Cardiac septum (tissue), 1 donor: ENCODE measurements around the gene HOXB3. TPM values are rescaled to one million over a fixed set of nuclear protein-coding genes. Genes with fewer than 3 reads are reported as not detected.

Experiments used
- DNase-seq: peaks from one replicate; pipeline ENCODE4 v3.0.0-alpha.2; 2020; ENCODE audit warnings: low spot score
- intact Hi-C: fragments of 100-400 bp; cut with DNase I; formaldehyde crosslinking; loops from one replicate; pipeline ENCODE4 v1.14.0; 2022
- total RNA-seq: library from RNA; stranded (reverse); fragmentation: NEBNext Ultra II Directional; extraction: Animal tissue kit (Norgen Biotek cat#: 25700); gene quantifications from one replicate; pipeline ENCODE4 v1.2.1, GENCODE V29; 2021
- donor health status: DM: no; HTN: no; CAD: no.

The HOXB3 gene
- total RNA-seq, 1 donor from 2014 or later: 4.2 TPM

DNA sequence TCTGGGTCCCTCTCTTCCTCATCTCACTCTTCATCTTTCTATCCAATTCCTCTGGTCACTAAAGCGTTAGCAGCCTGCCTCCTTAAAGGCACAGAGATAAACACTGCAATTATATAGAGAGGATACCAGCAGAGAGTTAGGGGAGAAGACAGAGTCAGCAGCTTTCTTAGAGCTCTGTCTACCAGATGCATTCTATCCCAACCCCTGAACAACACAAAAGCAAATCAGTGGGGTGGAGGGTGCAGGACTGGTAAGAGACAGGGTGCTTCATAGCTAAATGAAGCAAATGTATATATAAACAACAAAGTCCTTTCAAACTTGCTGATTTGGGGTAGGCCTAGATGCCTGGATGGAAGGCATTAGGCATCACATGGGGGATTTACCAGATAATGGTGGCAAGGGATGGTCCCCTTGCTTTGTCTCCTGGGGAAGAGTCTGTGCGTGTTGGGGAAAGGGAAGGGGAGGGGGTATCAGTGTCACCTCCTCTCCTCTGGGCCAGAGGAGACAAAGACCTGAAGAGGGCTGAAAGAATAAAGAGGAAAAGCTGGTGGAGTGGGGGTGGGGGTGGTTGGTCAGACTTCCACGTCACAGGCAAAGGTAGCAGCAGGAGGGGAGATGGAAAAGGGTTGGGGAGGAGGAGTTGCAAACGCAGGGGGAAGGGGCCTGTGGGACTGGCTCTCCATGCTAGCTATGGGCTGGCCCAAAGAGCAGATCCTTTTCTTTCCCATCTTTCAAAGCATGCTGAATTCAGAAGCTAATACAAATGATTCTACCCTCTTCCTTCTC, 23.9 kb downstream of the HOXB3 start:
- DNase-seq: no peak
- intact Hi-C loops: no loop called here

DNA sequence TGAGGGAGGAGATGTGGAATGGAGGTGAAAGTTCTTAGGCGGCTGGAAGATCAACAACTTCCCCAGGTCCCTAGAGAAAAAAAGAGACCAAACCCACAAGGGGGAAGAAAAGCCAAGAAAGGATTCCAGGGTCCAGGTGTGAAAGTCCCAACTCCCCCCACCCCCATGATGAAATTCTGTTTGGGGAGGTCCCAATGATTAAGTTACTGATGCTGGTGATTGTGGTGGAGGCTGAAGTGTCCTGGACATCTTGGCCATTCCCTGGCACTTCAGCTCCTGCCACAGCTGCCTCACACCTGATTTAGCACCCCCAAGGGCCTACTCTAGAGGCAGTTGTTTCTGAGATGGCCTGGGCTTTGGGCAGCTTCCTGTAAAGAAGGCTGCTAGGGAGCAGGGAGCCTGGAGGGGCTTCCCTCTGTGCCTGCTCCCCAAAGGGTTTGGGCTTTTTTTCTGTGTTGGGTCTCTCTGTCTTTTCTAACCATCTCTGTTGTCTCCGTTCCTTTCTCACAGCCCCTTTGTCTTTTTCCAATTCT, 25.0 kb downstream of the HOXB3 start:
- intact Hi-C loops: no loop called here
- no peak for DNase-seq

DNA sequence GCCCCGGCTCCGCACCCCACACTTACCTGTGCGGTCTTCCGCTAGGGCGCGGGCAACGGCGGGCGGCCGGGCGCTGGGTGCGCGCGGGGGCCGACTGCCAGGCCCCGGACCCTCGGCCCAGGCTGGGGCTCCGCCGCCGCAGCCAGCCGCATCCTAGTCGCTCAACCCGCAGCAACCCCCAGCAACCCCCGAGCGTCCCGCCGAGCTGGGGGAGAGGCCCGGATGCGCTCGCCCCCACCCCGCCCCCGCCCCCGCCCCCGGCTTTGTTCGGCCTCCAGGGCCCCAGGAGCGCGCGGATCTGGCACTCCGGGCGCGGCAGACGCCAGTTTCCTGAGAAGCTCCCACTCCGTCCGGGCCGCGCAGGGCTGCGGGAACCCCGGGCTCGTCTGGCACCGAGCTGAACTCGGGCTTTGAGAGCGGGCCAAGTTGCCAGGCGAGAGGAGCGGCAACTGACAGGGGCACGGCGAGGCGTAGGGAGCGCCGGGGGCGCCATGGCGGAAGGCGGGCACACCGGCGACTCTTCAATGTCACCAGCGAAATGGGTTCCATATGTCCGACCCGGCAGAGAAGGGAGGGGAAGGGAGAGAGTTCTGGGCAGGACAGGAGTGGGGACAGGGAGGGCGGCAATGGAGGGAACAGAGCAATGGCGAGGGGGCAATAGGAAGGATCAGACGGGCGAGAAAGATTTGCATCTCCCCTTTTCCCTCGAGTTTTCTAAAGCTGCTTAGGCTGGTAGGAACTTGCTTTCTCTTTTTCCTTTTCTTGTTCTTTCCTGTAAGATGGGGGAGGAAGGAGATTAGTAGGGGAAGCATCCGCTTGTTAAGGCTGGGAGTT, 25.6 kb downstream of the HOXB3 start:
- intact Hi-C loops: no loop called here
- no peak for DNase-seq

GRCh38 chr17:48563867-48564187, 26.2 kb downstream of the HOXB3 start:
- no peak for DNase-seq
- intact Hi-C loops: no loop called here

GRCh38 chr17:48563385-48563838, 26.6 kb downstream of the HOXB3 start:
- DNase-seq: no peak
- intact Hi-C loops: no loop called here

DNA sequence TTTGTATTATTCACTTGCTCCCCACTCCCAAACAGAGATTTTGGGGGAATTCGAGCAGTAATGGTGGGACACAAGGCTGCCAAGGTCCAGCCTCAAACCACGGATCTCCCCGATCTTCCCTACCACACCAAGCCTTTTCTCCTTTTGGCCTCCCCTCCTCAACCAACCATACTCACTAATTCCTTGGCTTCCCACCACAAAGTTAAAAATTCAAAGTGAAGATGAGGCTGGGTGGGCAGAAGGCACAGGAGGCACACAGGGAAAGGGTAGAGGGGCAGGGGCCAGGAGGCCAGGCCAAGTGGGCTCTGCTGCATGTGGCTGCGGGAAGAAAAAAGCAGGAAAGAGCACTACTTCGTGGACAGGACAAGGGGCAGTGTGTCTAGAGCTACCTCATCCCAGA, 27.1 kb downstream of the HOXB3 start:
- intact Hi-C loops: no loop called here
- DNase-seq: no peak

DNA sequence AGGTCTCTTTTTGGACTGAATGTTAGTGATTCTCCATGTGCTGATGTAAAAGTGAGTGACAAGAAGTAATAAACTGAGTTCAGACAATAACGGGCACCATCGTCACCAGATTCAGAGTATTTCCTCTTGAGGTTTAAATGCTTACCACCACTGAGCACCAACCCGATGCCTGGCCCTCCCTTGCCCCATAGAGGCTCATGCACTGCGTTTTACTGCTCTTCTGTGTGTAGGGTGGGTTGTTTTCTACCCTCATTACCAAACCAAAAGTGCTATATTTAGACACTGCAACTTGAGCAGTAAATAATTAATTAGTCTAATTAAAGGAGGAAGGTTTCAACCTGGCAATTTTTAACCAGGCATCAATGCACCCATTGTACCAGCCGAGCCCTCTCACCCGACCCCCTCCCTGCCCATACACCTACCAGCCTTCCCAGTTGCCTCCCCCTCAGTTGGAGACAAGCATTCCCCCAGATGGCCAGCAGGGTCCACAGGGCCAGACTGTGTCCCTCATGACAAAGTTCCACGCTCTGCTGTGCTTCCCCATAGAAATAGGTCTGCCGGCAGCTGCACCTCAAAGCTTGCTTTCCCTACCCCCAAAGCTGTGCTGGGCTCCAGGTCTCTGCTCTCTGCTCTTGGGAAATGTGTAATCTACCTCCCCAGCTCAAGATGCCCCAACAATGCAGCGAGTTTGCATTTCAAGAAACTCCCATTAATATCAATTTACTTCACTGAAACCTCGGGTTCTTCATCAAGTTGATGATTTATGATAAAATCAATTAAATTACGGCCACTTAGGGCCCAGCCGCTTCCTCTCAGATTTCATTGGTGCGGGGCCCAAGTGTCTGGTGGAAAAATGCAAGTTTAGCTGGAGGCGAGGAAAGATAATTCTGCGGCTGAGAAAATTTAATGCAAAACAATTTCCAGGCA, 27.9 kb downstream of the HOXB3 start:
- DNase-seq: no peak
- intact Hi-C loops: no loop called here

DNA sequence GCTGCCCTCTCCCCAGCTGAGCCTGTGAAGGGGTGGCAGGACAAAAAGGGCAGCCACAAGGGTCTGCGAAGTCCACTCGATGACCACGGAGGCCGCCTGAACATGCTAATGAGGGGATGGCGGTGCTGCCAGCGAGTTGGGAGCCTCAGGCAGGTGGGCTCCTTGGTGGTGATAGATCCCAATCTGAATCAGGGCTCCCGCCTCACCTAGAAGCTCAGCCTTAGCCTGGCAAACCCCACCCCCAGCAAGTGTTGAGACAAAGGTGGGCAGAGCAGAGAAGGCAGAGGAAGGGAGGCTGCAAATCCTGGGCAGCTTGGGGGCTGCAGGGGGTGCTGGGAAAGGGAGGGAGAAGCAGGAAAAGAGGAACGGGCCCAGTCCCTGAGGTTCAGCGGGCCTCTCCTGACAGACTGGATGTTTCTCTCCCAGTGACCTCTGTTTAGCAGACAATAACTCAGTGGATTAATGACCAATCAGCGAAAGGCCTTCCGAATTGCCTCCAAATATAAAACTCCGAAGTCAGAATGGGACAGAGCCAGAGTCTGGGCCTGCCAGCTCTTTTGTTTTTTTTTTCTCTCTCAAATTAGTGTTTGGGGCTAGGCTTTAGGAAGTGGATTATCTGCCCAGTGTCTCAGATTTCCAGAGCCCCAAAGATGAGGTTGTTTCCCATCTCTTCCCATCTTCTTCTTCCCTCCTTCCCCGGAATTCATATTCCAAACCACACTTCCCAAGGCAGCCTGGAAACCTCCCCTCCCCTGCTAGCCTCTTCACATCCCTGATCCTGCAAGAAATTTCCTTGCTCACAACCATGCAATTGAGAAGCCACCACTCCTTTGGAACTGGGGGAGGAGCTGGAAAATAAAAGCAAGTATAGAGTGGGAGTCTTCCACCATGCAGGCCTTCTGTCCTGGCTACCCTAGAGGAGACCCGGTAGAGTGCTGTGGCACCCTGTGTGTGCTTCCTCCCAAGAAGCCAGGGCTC, 29.9 kb downstream of the HOXB3 start:
- intact Hi-C loops: no loop called here
- no peak for DNase-seq

GRCh38 chr17:48559122-48559839, 30.8 kb downstream of the HOXB3 start:
- no peak for DNase-seq

DNA sequence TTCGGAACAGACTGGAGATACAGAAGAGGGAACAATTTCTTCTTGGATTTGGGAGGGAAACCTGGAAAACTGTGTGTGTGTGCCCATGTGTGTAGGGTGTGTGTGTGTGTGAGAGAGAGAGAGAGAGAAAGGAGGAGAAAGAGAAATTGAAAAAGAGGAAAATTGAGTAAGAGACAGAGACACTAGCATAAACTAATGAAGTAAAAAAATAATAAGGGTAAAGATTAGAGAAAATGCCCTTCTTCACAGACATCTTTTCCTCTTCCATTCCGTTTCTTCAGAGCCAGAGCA, 31.3 kb downstream of the HOXB3 start:
- intact Hi-C loops: no loop called here
- DNase-seq: no peak

More at GRCh38 chr17:48559122-48559839, 30.8 kb downstream of the HOXB3 start:
- intact Hi-C loops: no loop called here

DNA sequence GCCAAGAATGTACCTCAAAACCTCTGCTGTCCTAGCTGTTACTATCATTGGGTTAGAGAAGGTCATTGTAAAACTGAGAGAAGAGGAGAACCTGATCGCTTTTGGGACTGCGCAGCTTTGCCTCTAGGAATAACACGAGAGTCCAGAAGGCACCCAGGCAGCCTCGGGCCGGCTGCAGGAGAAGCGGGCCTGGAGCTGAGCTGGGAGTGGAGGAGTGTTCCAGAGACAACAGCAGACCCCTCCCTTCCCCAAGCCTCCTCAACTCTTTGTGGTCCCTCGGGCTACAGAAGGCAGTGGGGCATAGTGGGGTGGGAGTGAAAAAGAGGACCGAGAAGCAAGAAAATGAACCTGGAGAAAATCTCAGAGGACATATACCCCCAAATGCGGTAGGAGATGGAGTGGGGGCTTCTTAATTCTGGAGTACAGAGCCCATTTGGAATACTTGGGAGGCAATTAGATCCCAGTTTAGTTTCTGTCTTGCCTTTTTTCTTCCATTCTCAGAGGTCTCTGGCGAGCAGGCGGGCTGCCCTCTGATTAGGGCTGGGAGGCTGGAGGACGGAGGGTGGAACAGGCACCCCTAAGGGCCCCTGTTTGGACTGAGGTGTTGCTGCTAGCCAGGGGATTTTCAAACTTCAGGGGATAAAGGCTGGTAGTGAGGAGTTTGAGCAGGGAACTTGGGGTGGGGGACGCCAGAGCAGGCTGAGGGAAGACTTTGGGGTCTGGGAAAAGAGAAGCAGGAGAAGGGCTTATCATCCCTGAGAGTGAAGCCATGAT, 31.8 kb downstream of the HOXB3 start:
- intact Hi-C loops: no loop called here
- no peak for DNase-seq

GRCh38 chr17:48556576-48557401, 33.3 kb downstream of the HOXB3 start:
- peak; percentile 6 for DNase-seq
- intact Hi-C loops: no loop called here

DNA sequence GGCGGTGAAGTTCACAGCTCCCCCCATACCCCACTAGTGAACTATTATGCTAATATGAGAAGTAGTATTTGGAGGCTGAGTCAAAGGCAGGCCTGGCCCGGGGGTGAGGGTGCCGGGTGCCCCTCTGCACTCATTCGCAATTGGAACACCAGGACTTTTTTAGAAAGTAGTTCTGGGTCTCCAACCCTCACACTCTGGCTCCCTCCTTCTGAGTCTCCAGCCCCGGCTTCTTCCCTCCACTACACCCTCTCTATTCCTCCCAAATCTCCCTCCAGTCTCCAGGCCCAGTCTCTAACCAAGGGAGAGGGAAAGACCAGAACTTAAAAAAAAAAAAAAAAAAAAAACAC, 33.8 kb downstream of the HOXB3 start:
- peak; percentile 55 for DNase-seq
- intact Hi-C loops: no loop called here

DNA sequence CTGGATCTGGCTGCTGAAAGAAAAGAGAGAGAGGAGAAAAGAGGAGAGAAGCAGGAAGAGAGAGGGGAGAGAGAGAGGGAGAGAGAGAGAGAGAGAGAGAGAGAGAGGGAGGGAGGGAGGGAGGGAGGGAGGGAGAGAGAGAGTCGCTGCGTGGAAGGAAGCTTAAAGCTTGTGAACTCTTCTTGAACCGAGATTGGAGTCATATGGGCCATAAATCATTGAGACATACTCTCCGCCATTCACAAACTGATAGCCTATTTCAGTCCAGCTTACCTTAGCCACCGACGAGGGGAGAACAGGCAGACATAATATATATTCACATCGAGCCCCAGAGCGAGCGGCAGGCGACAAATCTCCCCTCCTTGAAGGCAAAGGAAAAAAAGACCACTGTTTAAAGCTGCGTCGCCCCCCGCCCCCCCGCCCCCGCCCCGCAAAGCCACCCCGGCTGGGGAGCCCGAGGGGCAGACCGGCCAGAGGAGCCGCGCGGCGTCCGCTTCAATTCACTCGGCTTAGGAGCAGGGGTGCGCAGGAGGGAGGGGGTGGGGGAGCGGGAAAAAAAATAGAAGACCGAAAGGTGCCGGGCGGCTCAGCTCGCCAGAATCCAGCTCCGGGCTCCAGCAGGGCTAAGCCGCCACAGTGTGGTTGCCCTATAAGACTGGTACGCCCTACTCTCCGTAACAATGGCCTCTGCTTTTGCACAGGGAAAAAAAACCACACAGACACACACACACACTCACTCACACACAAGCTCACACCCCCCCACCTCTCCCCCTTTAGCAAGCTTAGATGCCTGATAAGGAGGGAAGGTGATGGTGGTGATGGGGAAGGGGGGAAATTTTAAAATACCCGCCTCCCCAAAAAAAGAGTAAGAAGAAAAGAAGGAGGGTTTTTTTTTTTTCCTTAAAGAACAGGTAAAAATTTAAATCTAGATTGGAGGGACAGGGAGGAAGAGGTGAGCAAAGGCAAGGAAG, 34.5 kb downstream of the HOXB3 start:
- intact Hi-C loops: no loop called here

DNA sequence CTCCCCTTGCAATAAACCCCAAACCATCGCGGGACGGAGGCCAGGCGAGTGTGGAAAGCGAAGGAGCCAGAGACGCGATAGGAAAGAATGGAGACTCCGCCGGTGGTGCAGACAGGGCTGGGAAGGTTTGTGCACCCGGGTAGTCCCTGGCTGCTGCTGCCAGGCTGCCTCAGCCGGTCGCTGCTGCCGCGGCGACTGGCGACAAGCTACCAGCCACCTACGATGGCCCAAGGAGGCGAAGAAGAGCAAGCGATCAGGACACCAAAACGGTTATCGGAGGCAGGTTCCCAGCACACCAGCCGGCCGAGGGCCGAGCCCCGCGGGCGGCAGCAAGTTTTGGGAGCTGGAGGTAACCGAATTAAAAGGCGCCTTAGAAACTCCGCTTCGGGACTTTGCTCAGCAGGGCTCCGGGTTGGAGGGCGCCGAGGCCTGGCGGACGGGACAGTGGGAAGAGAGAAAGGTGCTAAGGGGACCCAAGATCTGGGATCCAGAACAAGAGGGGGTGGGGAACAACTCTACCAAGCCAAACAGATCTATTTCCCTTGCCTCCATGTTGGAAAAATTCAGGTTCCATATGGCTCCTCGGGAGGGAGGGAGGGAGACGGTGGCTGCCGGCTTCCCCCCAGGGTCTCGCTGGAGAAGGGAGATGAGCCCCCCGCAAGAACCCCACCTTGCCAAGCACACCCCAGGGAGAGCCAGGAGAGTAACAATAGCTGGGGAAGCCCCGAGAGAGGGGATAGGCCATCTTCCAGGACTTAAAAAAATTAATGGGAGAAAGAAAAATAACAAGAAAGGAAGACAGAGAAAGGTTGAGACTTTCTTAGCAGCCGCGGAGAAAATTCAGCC, 35.4 kb downstream of the HOXB3 start:
- DNase-seq: no peak
- intact Hi-C loops: no loop called here

More for the DNA sequence above, 34.5 kb downstream of the HOXB3 start:
- DNase-seq: peak; percentile 43
